ENCODE results near the gene AUTS2. TPM values are rescaled to one million over a fixed set of nuclear protein-coding genes. Genes with fewer than 3 reads are reported as not detected.

The AUTS2 gene
- total RNA-seq, 1 experiment from 2014 or later = 256 TPM

DNA sequence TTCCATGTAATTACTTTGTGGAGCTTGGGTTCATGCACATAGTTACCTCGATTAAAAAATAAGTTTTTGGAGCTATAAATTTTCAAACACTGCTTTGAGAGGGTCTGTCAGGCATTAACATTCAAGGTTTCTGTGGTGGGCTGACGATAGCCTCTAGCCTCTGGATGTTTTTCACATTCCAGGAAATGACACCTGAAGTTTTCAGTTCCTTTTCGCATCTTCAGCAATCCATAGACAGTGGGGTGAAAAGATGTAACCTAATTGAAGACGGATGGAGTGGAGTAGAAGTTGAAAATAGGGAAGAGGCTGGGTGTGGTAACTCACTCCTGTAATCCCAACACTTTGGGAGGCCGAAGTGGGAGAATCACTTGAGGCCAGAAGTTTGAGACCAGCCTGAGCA, 197.7 kb downstream of the AUTS2 start:
- H3K36me3 Mint-ChIP-seq (ENCODE audit: insufficient read depth in 1 of 3, low read depth in 3 of 3) = no peaks in the 10 kb centered on the region
- no peak overlapping the region for H3K14ac ChIP-seq (ENCODE audit: insufficient read depth, low read length)
- no peak overlapping the region for H3K27ac ChIP-seq (ENCODE audit: insufficient read length, low read depth, low read length)
- H2BK20ac ChIP-seq (ENCODE audit: low read depth, low read length, poor library complexity, severe bottlenecking) = no peak overlapping the region
- H4K91ac ChIP-seq (ENCODE audit: insufficient read length, low read depth, low read length) = no peak overlapping the region
- no peaks in the 10 kb centered on the region for H3K23me2 ChIP-seq (ENCODE audit: insufficient read length, low read depth, low read length, poor library complexity, severe bottlenecking)
- H3K4me3 Mint-ChIP-seq = no peak overlapping the region
- no peaks in the 10 kb centered on the region for H4K20me1 ChIP-seq (ENCODE audit: control insufficient read depth, insufficient read depth, insufficient read length)
- H4K8ac ChIP-seq (replicated peaks; ENCODE audit: insufficient read length, low read depth, low read length) = no peak overlapping the region
- no peaks in the 10 kb centered on the region; the same call in 1 of the 2 replicates for H3K27me3 Mint-ChIP-seq (ENCODE audit: low read depth)
- no peak overlapping the region for H2AFZ ChIP-seq (ENCODE audit: low read length)
- TF ChIP-seq, protein P1, sequence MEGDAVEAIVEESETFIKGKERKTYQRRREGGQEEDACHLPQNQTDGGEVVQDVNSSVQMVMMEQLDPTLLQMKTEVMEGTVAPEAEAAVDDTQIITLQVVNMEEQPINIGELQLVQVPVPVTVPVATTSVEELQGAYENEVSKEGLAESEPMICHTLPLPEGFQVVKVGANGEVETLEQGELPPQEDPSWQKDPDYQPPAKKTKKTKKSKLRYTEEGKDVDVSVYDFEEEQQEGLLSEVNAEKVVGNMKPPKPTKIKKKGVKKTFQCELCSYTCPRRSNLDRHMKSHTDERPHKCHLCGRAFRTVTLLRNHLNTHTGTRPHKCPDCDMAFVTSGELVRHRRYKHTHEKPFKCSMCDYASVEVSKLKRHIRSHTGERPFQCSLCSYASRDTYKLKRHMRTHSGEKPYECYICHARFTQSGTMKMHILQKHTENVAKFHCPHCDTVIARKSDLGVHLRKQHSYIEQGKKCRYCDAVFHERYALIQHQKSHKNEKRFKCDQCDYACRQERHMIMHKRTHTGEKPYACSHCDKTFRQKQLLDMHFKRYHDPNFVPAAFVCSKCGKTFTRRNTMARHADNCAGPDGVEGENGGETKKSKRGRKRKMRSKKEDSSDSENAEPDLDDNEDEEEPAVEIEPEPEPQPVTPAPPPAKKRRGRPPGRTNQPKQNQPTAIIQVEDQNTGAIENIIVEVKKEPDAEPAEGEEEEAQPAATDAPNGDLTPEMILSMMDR (conservative IDR thresholded peaks at IDR 0.05) = no peak
- no peak overlapping the region for H3K23ac ChIP-seq (ENCODE audit: insufficient read length, low read depth, low read length)
- H3K4me1 Mint-ChIP-seq = peaks cover 17 to 19% of the 10 kb centered on the region in 2 experiments
- DNase-seq = no peak
- no peak overlapping the region for H2BK15ac ChIP-seq (ENCODE audit: low read depth, low read length)
- H2BK120ac ChIP-seq (ENCODE audit: low read depth, low read length, poor library complexity, severe bottlenecking) = no peak overlapping the region
- no peaks in the 10 kb centered on the region for H3K27me3 ChIP-seq (ENCODE audit: insufficient read depth, low read length)
- H3K4ac ChIP-seq (ENCODE audit: low read depth, low read length) = no peak overlapping the region
- no peaks in the 10 kb centered on the region for H3K4me1 ChIP-seq (ENCODE audit: insufficient read depth, low read length)
- H3K56ac ChIP-seq (ENCODE audit: insufficient read length, low read depth, low read length) = no peak overlapping the region
- no peak overlapping the region for H2BK12ac ChIP-seq (ENCODE audit: insufficient read length, low read depth, low read length)
- H3K4me2 ChIP-seq (ENCODE audit: insufficient read depth, insufficient read length, low read length) = no peak overlapping the region
- H3K18ac ChIP-seq (ENCODE audit: insufficient read length, low read depth, low read length) = no peak overlapping the region
- H3K9ac ChIP-seq (ENCODE audit: extremely low read depth, insufficient read length, low read length) = no peak overlapping the region
- no peaks in the 10 kb centered on the region for H3K9me3 ChIP-seq (ENCODE audit: control insufficient read depth, low read depth, low read length)
- H3K79me1 ChIP-seq (ENCODE audit: insufficient read depth, low read depth, low read length, poor library complexity, severe bottlenecking) = no peaks in the 10 kb centered on the region
- H3T11ph ChIP-seq (ENCODE audit: low read length) = no peak overlapping the region
- no peaks in the 10 kb centered on the region for H3K79me2 ChIP-seq (ENCODE audit: insufficient read depth, low read length)
- H3K27ac Mint-ChIP-seq = no peak overlapping the region
- H2AK5ac ChIP-seq (ENCODE audit: insufficient read length, low read length) = no peak overlapping the region
- no peak overlapping the region for H2BK5ac ChIP-seq (ENCODE audit: insufficient read length, low read length)
- no CpG with 5 or more reads among the region's 5 CpGs for WGBS (ENCODE audit: extremely low coverage, insufficient read length, low lambda C conversion rate)
- no peak overlapping the region for H4K5ac ChIP-seq (ENCODE audit: insufficient read length, low read depth, low read length)
- H3K9me3 Mint-ChIP-seq = no peaks in the 10 kb centered on the region

Measured in H9 (cell line).